Smooth muscle cell (in vitro differentiated cells): ENCODE data around the gene CSPG4. TPM values are rescaled to one million over a fixed set of nuclear protein-coding genes. Genes with fewer than 3 reads are reported as not detected.

ENCODE experiments used
- DNase-seq: peaks from one replicate; lab custom pipeline; 2025; ENCODE audit not compliant: unreplicated experiment; lab: John Stamatoyannopoulos, UW
- H2AFZ ChIP-seq: fragments of 200-600 bp; sonication (generic); 2 replicates; pipeline ENCODE4 v1.6.0; 2016; ENCODE audit warnings: antibody characterized with exemption, low read depth, mild to moderate bottlenecking
- H3F3A ChIP-seq: fragments of 200-600 bp; sonication (generic); 2 replicates; pipeline ENCODE4 v1.6.0; 2017; ENCODE audit warnings: antibody characterized with exemption, low read depth
- H3K27ac ChIP-seq: fragments of 200-600 bp; sonication (generic); 2 replicates; pipeline ENCODE4 v1.5.1; 2016; ENCODE audit warnings: low read depth, mild to moderate bottlenecking
- H3K27me3 ChIP-seq: fragments of 200-600 bp; sonication (generic); 2 replicates; pipeline ENCODE4 v1.6.1; 2016; ENCODE audit warnings: low read depth, mild to moderate bottlenecking
- H3K36me3 ChIP-seq: fragments of 200-600 bp; sonication (generic); 2 replicates; pipeline ENCODE4 v1.5.1; 2016; ENCODE audit warnings: low read depth
- H3K4me1 ChIP-seq: fragments of 200-600 bp; sonication (generic); 2 replicates; pipeline ENCODE4 v1.5.1; 2016; ENCODE audit warnings: low read depth
- H3K4me2 ChIP-seq: fragments of 200-600 bp; sonication (generic); 2 replicates; pipeline ENCODE4 v1.6.0; 2016; ENCODE audit warnings: mild to moderate bottlenecking
- H3K4me3 ChIP-seq: fragments of 200-600 bp; sonication (generic); 2 replicates; pipeline ENCODE4 v1.5.1; 2016; ENCODE audit warnings: mild to moderate bottlenecking
- H3K79me2 ChIP-seq: fragments of 200-600 bp; sonication (generic); 2 replicates; pipeline ENCODE4 v1.6.0; 2016; ENCODE audit warnings: low read depth, mild to moderate bottlenecking
- H3K9ac ChIP-seq: fragments of 200-600 bp; sonication (generic); 2 replicates; pipeline ENCODE4 v1.6.0; 2016; ENCODE audit warnings: low read depth
- H3K9me3 ChIP-seq: fragments of 200-600 bp; sonication (generic); replicated peaks from 2 replicates; pipeline ENCODE4 v1.5.1; 2016; ENCODE audit warnings: low read depth
- H4K20me1 ChIP-seq: fragments of 200-600 bp; sonication (generic); 2 replicates; pipeline ENCODE4 v1.6.0; 2016; ENCODE audit warnings: low read depth
- WGBS: methylation state at CpG from one replicate; pipeline ENCODE4 v1.1.7; 2016; ENCODE audit warnings: low lambda C conversion rate; 5-methylcytosine and 5-hydroxymethylcytosine counted together
- polyA plus RNA-seq: library from polyadenylated mRNA; unstranded; fragments of >200 nt; fragmentation: Nextera tagmentation; extraction: Ambion mirVana; gene quantifications from 2 replicates; pipeline ENCODE4 v1.2.1, GENCODE V29; 2016
- total RNA-seq: library from RNA; depleted of rRNA; stranded (reverse); fragments of >200 nt; gene quantifications from 2 replicates; pipeline ENCODE4 v1.2.3, GENCODE V29; 2014
- TF ChIP-seq, protein P1 (sequence below): fragments of 200-600 bp; sonication (generic); IDR thresholded peaks from 2 replicates; pipeline ENCODE4 v1.5.1; 2017; ENCODE audit warnings: borderline replicate concordance, mild to moderate bottlenecking, antibody characterized with exemption; ENCODE audit not compliant: insufficient read depth, poor library complexity, severe bottlenecking

Gene CSPG4
- total and polyA plus RNA-seq, 2 experiments from 2014 or later: 35.3 to 54.9 TPM

DNA sequence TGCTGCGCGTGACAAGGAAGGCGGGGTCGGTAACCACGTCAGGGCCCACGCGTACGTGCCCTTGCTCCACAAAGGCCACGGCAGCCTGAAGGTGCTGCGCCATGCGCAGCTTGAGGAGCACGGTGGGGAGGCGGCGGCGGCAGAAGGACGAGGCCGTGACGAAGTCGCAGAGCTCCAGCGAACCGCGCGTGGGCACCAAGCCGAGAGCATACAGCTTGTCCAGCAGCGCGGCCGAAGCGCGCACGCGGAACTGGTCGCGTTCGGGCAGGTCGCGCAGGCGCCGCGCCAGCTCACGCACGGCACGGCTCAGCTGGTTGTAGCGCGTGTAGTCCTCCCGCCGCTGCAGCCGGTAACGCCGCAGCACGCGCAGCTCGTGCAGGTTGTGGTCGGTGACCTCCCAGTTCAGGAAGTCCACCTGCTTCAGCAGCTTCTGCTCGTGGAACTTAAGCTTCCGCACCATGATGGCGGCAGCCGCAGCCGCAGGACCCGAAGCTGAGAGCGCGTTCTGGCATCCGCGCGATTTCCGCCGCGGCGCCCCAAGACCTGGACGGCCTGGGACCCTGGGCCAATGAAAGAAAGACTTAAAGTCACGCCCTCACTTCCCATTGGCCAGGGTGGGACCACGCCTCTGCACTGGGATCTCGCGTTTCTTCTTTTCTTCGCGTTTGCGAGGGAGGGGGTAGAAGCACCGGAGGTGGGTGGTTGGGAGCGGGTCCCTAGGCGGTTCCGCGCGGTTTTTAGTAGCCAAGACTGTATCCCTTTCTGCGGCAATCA lies 72.8 kb downstream of the CSPG4 start, which contains the start of gene IMP3:
Gene IMP3, minus strand, starts transcription at position 516 of the 774 bp plus-strand sequence. Its CDS starts 56 bp downstream, at position 460.
- Histone ChIP-seq H4K20me1 (peaks cover 23% of the 10 kb centered on the region), H3K27me3 (no peaks in the 10 kb centered on the region), H3K4me1 (peaks cover 7% of the 10 kb centered on the region), H3K36me3 (no peaks in the 10 kb centered on the region), H3F3A (peaks cover 9% of the 10 kb centered on the region), H3K4me2 (peak within 1 kb of the TSS; percentile 85), H3K27ac (peak within 1 kb of the TSS; percentile 76), H3K79me2 (peaks cover 31% of the 10 kb centered on the region), H2AFZ (peak within 1 kb of the TSS; percentile 62), H3K9me3 (no peaks in the 10 kb centered on the region), H3K9ac (peak within 1 kb of the TSS; percentile 61), H3K4me3 (peak within 1 kb of the TSS; percentile 65)
- WGBS: under 1% methylated on average over 83 of the region's 83 CpGs
- TF ChIP-seq, protein P1, sequence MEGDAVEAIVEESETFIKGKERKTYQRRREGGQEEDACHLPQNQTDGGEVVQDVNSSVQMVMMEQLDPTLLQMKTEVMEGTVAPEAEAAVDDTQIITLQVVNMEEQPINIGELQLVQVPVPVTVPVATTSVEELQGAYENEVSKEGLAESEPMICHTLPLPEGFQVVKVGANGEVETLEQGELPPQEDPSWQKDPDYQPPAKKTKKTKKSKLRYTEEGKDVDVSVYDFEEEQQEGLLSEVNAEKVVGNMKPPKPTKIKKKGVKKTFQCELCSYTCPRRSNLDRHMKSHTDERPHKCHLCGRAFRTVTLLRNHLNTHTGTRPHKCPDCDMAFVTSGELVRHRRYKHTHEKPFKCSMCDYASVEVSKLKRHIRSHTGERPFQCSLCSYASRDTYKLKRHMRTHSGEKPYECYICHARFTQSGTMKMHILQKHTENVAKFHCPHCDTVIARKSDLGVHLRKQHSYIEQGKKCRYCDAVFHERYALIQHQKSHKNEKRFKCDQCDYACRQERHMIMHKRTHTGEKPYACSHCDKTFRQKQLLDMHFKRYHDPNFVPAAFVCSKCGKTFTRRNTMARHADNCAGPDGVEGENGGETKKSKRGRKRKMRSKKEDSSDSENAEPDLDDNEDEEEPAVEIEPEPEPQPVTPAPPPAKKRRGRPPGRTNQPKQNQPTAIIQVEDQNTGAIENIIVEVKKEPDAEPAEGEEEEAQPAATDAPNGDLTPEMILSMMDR: no peak
- peak; percentile 72 for DNase-seq

DNA sequence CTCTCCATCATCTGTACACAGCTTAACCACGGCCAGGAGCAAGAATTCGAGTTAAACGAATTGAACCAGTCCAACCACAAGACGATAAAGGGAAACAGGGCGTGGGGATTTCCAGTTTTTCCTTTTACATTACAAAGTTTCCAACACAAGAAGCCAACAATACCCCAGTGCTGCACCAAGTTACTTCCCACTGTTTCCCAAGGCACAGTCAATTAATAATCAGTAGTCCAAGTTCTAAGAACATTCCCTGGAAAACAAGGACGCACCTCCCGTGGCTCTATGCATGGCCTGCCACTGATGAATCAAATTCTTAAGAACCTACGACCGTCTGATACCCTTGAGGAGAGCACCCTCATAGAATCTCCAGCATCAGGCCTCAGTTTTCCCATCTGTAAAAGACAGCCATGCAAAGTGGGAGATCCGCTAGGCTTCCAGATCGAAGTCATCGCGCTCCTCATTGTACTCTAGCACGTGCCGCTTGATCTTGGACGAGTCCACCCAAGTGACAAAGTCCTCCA lies 73.4 kb downstream of the CSPG4 start:
- Histone ChIP-seq H3K27me3 (no peaks in the 10 kb centered on the region), H2AFZ (no peak overlapping the region), H3K36me3 (no peaks in the 10 kb centered on the region), H3F3A (peaks cover 9% of the 10 kb centered on the region), H3K9me3 (no peaks in the 10 kb centered on the region), H3K79me2 (peaks cover 31% of the 10 kb centered on the region), H3K27ac (peak overlapping the region; percentile 76), H3K4me1 (peaks cover 7% of the 10 kb centered on the region), H3K4me3 (peak overlapping the region; percentile 65), H4K20me1 (peaks cover 23% of the 10 kb centered on the region), H3K4me2 (peak overlapping the region; percentile 85), H3K9ac (peak overlapping the region; percentile 51)
- under 1% methylated on average over 16 of the region's 16 CpGs for WGBS
- TF ChIP-seq, protein P1: no peak
- DNase-seq: no peak

DNA sequence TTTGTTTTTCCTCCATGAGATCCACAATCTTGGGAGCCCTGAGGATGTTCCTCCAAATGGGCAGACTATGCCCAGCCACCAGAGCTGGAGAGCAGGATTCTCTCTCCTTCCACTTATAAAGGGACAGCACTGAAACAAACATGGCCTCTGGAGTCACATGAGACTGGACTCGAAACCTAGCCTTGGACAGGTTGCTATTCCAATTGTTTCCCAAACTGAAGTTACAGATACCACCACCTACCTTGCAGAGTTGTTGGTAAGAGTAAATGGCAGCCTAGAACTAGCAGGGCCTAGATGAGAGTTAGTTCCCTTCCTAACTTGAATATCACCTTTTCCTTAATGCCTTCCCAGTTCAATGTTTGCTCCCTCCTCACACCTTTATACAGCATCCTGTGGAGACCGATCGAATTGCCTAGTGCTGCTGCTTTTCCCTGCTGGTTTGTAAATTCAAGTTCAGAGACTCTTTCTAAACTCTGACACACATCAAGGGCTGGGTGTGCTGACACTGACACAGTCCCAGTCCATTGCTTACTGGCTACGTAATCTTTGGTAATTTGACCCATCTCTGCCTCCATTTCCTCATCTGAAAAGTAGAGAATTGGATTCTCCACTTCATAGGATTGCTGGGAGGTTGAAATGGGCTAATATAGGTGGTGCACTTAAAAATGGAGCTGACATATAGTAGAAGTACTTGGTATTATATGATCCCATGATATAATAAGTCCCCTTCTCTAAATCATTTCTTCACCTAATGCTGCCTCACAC lies 75.2 kb downstream of the CSPG4 start:
- TF ChIP-seq, protein P1: no peak
- H3K36me3 ChIP-seq: no peaks in the 10 kb centered on the region
- DNase-seq: no peak
- H3K4me2 ChIP-seq: peak overlapping the region; percentile 85
- H2AFZ ChIP-seq: no peak overlapping the region
- peaks cover 31% of the 10 kb centered on the region for H3K79me2 ChIP-seq
- WGBS: 95% methylated on average over 4 of the region's 4 CpGs
- no peak overlapping the region for H3K9ac ChIP-seq
- H4K20me1 ChIP-seq: peaks cover 23% of the 10 kb centered on the region
- peaks cover 7% of the 10 kb centered on the region for H3K4me1 ChIP-seq
- H3F3A ChIP-seq: peaks cover 9% of the 10 kb centered on the region
- H3K27me3 ChIP-seq: no peaks in the 10 kb centered on the region
- peak overlapping the region; percentile 65 for H3K4me3 ChIP-seq
- H3K27ac ChIP-seq: no peak overlapping the region
- no peaks in the 10 kb centered on the region for H3K9me3 ChIP-seq
